HepG2 (cell line): ENCODE data around the gene FXYD4. TPM values are rescaled to one million over a fixed set of nuclear protein-coding genes. Genes with fewer than 3 reads are reported as not detected.

Experiments
- ATAC-seq: fragments of 200-7000 bp; cut with Tn5 transposase; 3 replicates; pipeline ENCODE4 v1.9.1; 2020; ENCODE audit warnings: mild to moderate bottlenecking, moderate library complexity
- Bru-seq: library from RNA; stranded (reverse); fragments of 400-500 nt; gene quantifications from one replicate; lab custom pipeline; 2021; lab: Mats Ljungman, UMichigan
- BruChase-seq, 2 experiments: library from RNA; stranded (reverse); fragments of 400-500 nt; gene quantifications; one replicate each; lab custom pipeline; 2021; lab: Mats Ljungman, UMichigan
- BruUV-seq: library from RNA; stranded (reverse); fragments of 400-500 nt; replicated peaks from 2 replicates; lab custom pipeline; 2021; lab: Mats Ljungman, UMichigan
- CTCF ChIA-PET: fragments of 300-600 bp; formaldehyde crosslinking; extraction: SDS; loops from one replicate; lab custom pipeline; 2021; ENCODE audit warnings: low total read pairs, inconsistent platforms, low intra/inter-chr PET ratio; lab: Yijun Ruan, JAX
- POLR2A ChIA-PET: fragments of 350-600 bp; sonication (Branson Sonifier 250); formaldehyde crosslinking; loops from one replicate; lab custom pipeline; 2020; ENCODE audit warnings: antibody characterized with exemption, inconsistent platforms; lab: Yijun Ruan, JAX
- DNase-seq: peaks from one replicate; pipeline ENCODE4 v3.0.0-alpha.2; 2015; ENCODE audit warnings: low spot score
- FAIRE-seq: peaks from 3 replicates; lab custom pipeline; 2011; peaks lifted over from hg19 to GRCh38; lab: Jason Lieb, UNC
- H2AFZ ChIP-seq: one replicate; pipeline ENCODE4 v1.6.1; 2011; ENCODE audit warnings: low read length, inconsistent platforms
- H3K27ac ChIP-seq: fragments of 300-600 bp; 3 replicates; pipeline ENCODE4 v1.8.0; 2011; ENCODE audit warnings: mixed run types, mild to moderate bottlenecking, mixed read lengths, low read length, inconsistent platforms; ENCODE audit not compliant: insufficient read depth; ENCODE audit errors: extremely low read length
- H3K27me3 ChIP-seq, 2 experiments: fragments of 200-600 bp in 1 of 2; 2 replicates in 1 of 2; 3 replicates in 1 of 2; pipeline versions ENCODE4 v1.6.0 to v1.8.0; 2011; ENCODE audit warnings: low read length in 2 of 2, mild to moderate bottlenecking in 2 of 2, moderate library complexity in 2 of 2, inconsistent platforms in 1 of 2; ENCODE audit not compliant: insufficient read depth in 2 of 2, control insufficient read depth in 1 of 2
- H3K36me3 ChIP-seq, 2 experiments: fragments of 200-600 bp in 1 of 2; replicated peaks in 1 of 2; 2 replicates in 1 of 2; 3 replicates in 1 of 2; pipeline versions ENCODE4 v1.5.1 to v1.8.0; 2011; ENCODE audit warnings: low read length in 2 of 2, inconsistent platforms in 1 of 2; ENCODE audit not compliant: insufficient read depth in 2 of 2, control insufficient read depth in 1 of 2
- H3K4me1 ChIP-seq: 2 replicates; pipeline ENCODE4 v1.5.1; 2012; ENCODE audit warnings: low read length, inconsistent platforms; ENCODE audit not compliant: insufficient read depth
- H3K4me2 ChIP-seq: 2 replicates; pipeline ENCODE4 v1.6.0; 2011; ENCODE audit warnings: low read depth, low read length, inconsistent platforms
- H3K4me3 ChIP-seq, 3 experiments: fragments of 200-600 bp in 1 of 3; sonication (generic), shearing (Covaris generic) in 1 of 3; replicated peaks in 1 of 3; 2 replicates each; pipeline ENCODE4 v1.5.1; 2011 to 2016; ENCODE audit warnings: low read length in 3 of 3, inconsistent platforms in 2 of 3, low read depth in 2 of 3, mild to moderate bottlenecking in 2 of 3, control low read depth in 1 of 3, mixed read lengths in 1 of 3; ENCODE audit not compliant: insufficient read depth in 1 of 3
- H3K79me2 ChIP-seq: one replicate; pipeline ENCODE4 v1.6.1; 2011; ENCODE audit warnings: low read length, inconsistent platforms; ENCODE audit not compliant: insufficient read depth
- H3K9ac ChIP-seq: 2 replicates; pipeline ENCODE4 v1.6.0; 2011; ENCODE audit warnings: mild to moderate bottlenecking, low read depth, low read length, inconsistent platforms; ENCODE audit not compliant: insufficient read depth
- H3K9me3 ChIP-seq: 2 replicates; pipeline ENCODE4 v1.5.1; 2012; ENCODE audit warnings: mild to moderate bottlenecking, low read length
- H4K20me1 ChIP-seq: 2 replicates; pipeline ENCODE4 v1.6.0; 2011; ENCODE audit warnings: inconsistent platforms, mild to moderate bottlenecking, low read length, moderate library complexity; ENCODE audit not compliant: insufficient read depth
- ELF3 ChIP-seq: IDR thresholded peaks from 2 replicates; pipeline ENCODE4 v1.6.1; 2016; ENCODE audit warnings: missing genetic modification reagents, missing compliant biosample characterization
- FOSL1 ChIP-seq: sonication (generic); formaldehyde crosslinking; IDR thresholded peaks from 2 replicates; pipeline ENCODE4 v1.9.0; 2021; ENCODE audit warnings: missing genetic modification reagents, borderline replicate concordance
- ZNF562 ChIP-seq: sonication (generic); formaldehyde crosslinking; IDR thresholded peaks from 2 replicates; pipeline ENCODE4 v1.8.0; 2022; ENCODE audit warnings: missing genetic modification reagents, borderline replicate concordance
- WGBS: methylation state at CpG from one replicate; pipeline ENCODE4 v1.1.6; 2017; ENCODE audit warnings: low lambda C conversion rate; 5-methylcytosine and 5-hydroxymethylcytosine counted together
- in situ Hi-C: cut with HindIII; loops from 2 replicates; pipeline ENCODE4 v1.10.0; 2017; ENCODE audit warnings: low pct_unique_long_range_greater_than_20kb; ENCODE audit not compliant: extremely low pct_ligation_motif_present
- intact Hi-C: fragments of 100-400 bp; cut with micrococcal nuclease; formaldehyde crosslinking; loops from one replicate; pipeline ENCODE4 v1.10.0; 2022; ENCODE audit not compliant: unreplicated experiment
- long read RNA-seq, 2 experiments: library from RNA in 1 of 2; library from polyadenylated mRNA in 1 of 2; stranded (forward) in 1 of 2; unstranded in 1 of 2; transcript quantifications; one replicate each; pipeline ENCODE4 v2.0.0, GENCODE V29; 2019 to 2022
- polyA minus RNA-seq, 3 experiments: library from RNA; depleted of rRNA, polyadenylated mRNA; stranded (reverse); fragments of >200 nt; gene quantifications; 2 replicates each; pipeline ENCODE4 v1.2.3, GENCODE V29; 2011; ENCODE audit warnings: low replicate concordance in 1 of 3
- polyA plus RNA-seq, 8 experiments: library from polyadenylated mRNA; depleted of rRNA in 3 of 8; stranded (reverse) in 7 of 8; unstranded in 1 of 8; fragments of >200 nt; fragmentation: Illumina TruSeq in 4 of 8; extraction: Trizol in 4 of 8; gene quantifications; 2 replicates each; pipeline versions ENCODE4 v1.2.1 to v1.2.3, GENCODE V29; 2011 to 2016; ENCODE audit warnings: low read depth in 4 of 8, missing spikeins in 1 of 8, mixed read lengths in 1 of 8; ENCODE audit not compliant: insufficient read depth in 1 of 8
- total RNA-seq, 5 experiments: library from RNA; depleted of rRNA; stranded (reverse); fragments of >200 nt; fragmentation: Illumina TruSeq; extraction: Trizol; gene quantifications; 2 replicates each; pipeline ENCODE4 v1.2.3, GENCODE V29; 2016; ENCODE audit warnings: low read depth in 1 of 5
- TF ChIP-seq, protein P1 (sequence below): sonication (generic); formaldehyde crosslinking; IDR thresholded peaks from 2 replicates; pipeline ENCODE4 v1.5.0; 2020; ENCODE audit warnings: mild to moderate bottlenecking, missing genetic modification reagents, borderline replicate concordance
- TF ChIP-seq, protein P2 (sequence below): sonication (generic); formaldehyde crosslinking; IDR thresholded peaks from 2 replicates; pipeline ENCODE4 v1.4.0; 2020; ENCODE audit warnings: mild to moderate bottlenecking, missing genetic modification reagents

Gene FXYD4, protein sequence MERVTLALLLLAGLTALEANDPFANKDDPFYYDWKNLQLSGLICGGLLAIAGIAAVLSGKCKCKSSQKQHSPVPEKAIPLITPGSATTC
- total RNA-seq (2016; rRNA removed; fragmentation: Illumina TruSeq; extraction: Trizol) (not detected in 2 replicates), polyA plus RNA-seq (2011; rRNA removed) (not detected in 2 replicates), polyA minus RNA-seq (2011; rRNA and poly(A)+ RNA removed; ENCODE audit: low replicate concordance) (0.21 TPM in 1 of 2 replicates, not detected in the other), Bru-seq, nascent RNA (not detected), BruChase-seq, experiment 1, labeled RNA remaining after a 6-hour chase (not detected), BruChase-seq, experiment 2, labeled RNA remaining after a 2-hour chase (not detected)
- total RNA-seq (2016; cell fraction: cytosol; rRNA removed; fragmentation: Illumina TruSeq; extraction: Trizol; ENCODE audit: low read depth) = not detected in 2 replicates
- total RNA-seq (2016; cell fraction: insoluble cytoplasmic fraction; rRNA removed; fragmentation: Illumina TruSeq; extraction: Trizol) = not detected in 2 replicates
- total RNA-seq (2016; cell fraction: membrane; rRNA removed; fragmentation: Illumina TruSeq; extraction: Trizol) = not detected in 2 replicates
- not detected in 2 replicates for total RNA-seq (2016; cell fraction: nucleus; rRNA removed; fragmentation: Illumina TruSeq; extraction: Trizol)
- not detected in 2 replicates for polyA plus RNA-seq (2011; cell fraction: cytosol; rRNA removed)
- polyA plus RNA-seq (2011; cell fraction: nucleus; rRNA removed) = not detected in 2 replicates
- polyA plus RNA-seq (2012) = not detected in 2 replicates
- polyA plus RNA-seq (2016; cell fraction: cytosol; fragmentation: Illumina TruSeq; extraction: Trizol; ENCODE audit: low read depth) = not detected in 2 replicates
- not detected in 2 replicates for polyA plus RNA-seq (2016; cell fraction: insoluble cytoplasmic fraction; fragmentation: Illumina TruSeq; extraction: Trizol; ENCODE audit: low read depth)
- polyA plus RNA-seq (2016; cell fraction: membrane; fragmentation: Illumina TruSeq; extraction: Trizol; ENCODE audit: low read depth) = not detected in 2 replicates
- polyA plus RNA-seq (2016; cell fraction: nucleus; fragmentation: Illumina TruSeq; extraction: Trizol; ENCODE audit: insufficient read depth, low read depth) = not detected in 2 replicates
- polyA minus RNA-seq (2011; cell fraction: cytosol; rRNA and poly(A)+ RNA removed) = not detected in 2 replicates
- polyA minus RNA-seq (2011; cell fraction: nucleus; rRNA and poly(A)+ RNA removed) = not detected in 2 replicates
- long read RNA-seq, experiment 1 = 0 reads
- long read RNA-seq, experiment 2 = 0 reads

DNA sequence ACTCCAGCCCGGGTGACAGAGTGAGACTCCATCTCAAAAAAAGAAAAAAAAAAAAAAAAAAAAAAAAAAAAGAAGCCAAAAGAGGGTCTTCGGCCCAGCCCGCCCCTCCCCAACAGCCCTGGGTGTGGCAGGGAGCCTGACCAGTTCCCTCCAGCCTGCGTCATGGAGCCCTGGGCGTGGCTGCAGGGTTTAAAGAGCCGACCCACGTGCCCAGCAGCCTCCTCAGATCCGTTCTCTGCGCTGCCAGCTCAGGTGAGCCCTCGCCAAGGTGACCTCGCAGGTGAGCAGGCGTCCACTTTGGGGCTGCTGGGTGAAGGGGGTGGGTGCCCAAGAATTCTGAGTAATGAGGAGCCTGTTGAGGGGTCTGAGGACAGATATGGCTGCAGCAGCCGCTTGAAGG is at the start of gene FXYD4:
FXYD4 (plus strand) TSS at position 219 of the 400 bp plus-strand sequence. CDS start 2,111 bp downstream, outside the sequence.
- DNase-seq (no peak), FAIRE-seq (no peak), ATAC-seq (no peak)
- no peaks in the 10 kb centered on the region for H3K36me3 ChIP-seq
- H2AFZ ChIP-seq = no peak within 1 kb of the TSS
- H3K4me2 ChIP-seq = no peak within 1 kb of the TSS
- no peak within 1 kb of the TSS for H3K4me3 ChIP-seq
- H3K27me3 ChIP-seq = peaks cover 0 to 8% of the 10 kb centered on the region in 2 experiments; a peak in 1 of 5 replicates
- in situ Hi-C loops = no loop called here
- 10% methylated on average over 6 of the region's 13 CpGs for WGBS
- no peaks in the 10 kb centered on the region for H3K79me2 ChIP-seq
- intact Hi-C loops = no loop called here
- no peak for TF ChIP-seq ELF3 (CRISPR knock-in tag)
- 0 out of 2 replicates have a peak, but pooled peaks cover under 1% of the 10 kb centered on the region for H3K4me1 ChIP-seq
- CTCF ChIA-PET = no interaction called here
- BruUV-seq = no TSS peak
- H3K9ac ChIP-seq = no peak within 1 kb of the TSS
- no peaks in the 10 kb centered on the region for H4K20me1 ChIP-seq
- POLR2A ChIA-PET = no interaction called here
- H3K9me3 ChIP-seq = no peaks in the 10 kb centered on the region
- H3K27ac ChIP-seq = no peak within 1 kb of the TSS

DNA sequence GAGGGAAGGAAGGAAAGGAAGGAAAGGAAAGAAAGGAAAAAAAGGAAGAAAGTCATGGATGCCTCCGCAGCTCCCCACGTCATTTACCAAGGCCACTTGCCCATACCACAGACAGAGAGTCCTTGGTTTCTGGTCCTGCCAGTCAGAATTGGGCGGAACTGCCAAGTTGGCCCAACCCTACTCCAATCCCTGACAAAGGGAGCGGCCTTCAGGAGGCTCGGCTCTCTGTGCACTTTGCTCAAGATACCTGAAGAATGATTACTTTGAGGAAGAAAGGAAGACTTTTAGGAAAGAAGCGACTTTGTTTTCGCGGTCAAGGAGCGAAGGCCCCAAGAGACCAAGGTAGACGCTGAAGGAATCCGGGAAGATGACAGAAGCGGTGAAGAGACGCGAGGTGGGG is 49.1 kb upstream of the FXYD4 start:
- CTCF ChIA-PET = no interaction called here
- intact Hi-C loops (no loop called here), in situ Hi-C loops (no loop called here)
- FAIRE-seq (no peak), ATAC-seq (no peak), DNase-seq (no peak)
- WGBS = 82% methylated on average over 14 of the region's 14 CpGs
- Histone ChIP-seq H3K9ac (no peak overlapping the region), H3K36me3 (no peaks in the 10 kb centered on the region), H3K4me2 (no peak overlapping the region), H3K27me3 (peaks cover 1 to 18% of the 10 kb centered on the region in 2 experiments; a peak in 3 of 5 replicates), H3K79me2 (no peaks in the 10 kb centered on the region), H4K20me1 (no peaks in the 10 kb centered on the region), H2AFZ (no peak overlapping the region), H3K9me3 (no peaks in the 10 kb centered on the region), H3K4me3 (no peak overlapping the region), H3K27ac (no peak overlapping the region), H3K4me1 (peaks cover 15% of the 10 kb centered on the region)
- POLR2A ChIA-PET = no interaction called here
- TF ChIP-seq, protein P1, sequence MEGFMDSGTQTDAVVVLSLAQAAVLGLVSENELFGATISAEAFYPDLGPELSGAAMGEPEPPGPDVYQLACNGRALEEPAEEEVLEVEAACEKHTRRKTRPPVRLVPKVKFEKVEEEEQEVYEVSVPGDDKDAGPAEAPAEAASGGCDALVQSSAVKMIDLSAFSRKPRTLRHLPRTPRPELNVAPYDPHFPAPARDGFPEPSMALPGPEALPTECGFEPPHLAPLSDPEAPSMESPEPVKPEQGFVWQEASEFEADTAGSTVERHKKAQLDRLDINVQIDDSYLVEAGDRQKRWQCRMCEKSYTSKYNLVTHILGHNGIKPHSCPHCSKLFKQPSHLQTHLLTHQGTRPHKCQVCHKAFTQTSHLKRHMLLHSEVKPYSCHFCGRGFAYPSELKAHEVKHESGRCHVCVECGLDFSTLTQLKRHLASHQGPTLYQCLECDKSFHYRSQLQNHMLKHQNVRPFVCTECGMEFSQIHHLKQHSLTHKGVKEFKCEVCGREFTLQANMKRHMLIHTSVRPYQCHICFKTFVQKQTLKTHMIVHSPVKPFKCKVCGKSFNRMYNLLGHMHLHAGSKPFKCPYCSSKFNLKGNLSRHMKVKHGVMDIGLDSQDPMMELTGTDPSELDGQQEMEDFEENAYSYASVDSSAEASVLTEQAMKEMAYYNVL (CRISPR knock-in tag) = no peak
- TF ChIP-seq ZNF562 (CRISPR knock-in tag) (no peak), FOSL1 (CRISPR knock-in tag) (no peak)
- TF ChIP-seq, protein P2, sequence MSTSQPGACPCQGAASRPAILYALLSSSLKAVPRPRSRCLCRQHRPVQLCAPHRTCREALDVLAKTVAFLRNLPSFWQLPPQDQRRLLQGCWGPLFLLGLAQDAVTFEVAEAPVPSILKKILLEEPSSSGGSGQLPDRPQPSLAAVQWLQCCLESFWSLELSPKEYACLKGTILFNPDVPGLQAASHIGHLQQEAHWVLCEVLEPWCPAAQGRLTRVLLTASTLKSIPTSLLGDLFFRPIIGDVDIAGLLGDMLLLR (CRISPR knock-in tag) = no peak
- BruUV-seq = no TSS peak
